B cell (primary cell): Measurements from ENCODE around the gene NT5DC2. TPM values are rescaled to one million over a fixed set of nuclear protein-coding genes. Genes with fewer than 3 reads are reported as not detected.

Experiments
- ATAC-seq: fragments of 200-7000 bp; cut with Tn5 transposase; one replicate; pipeline ENCODE4 v1.10.0; 2021; ENCODE audit warnings: low read depth, mild to moderate bottlenecking, moderate number of reproducible peaks, moderate library complexity
- CTCF ChIA-PET: fragments of 350-600 bp; sonication (Branson Sonifier 250); formaldehyde crosslinking; loops from one replicate; lab custom pipeline; 2021; ENCODE audit warnings: antibody characterized with exemption, inconsistent platforms; lab: Charles Lee
- POLR2A ChIA-PET: fragments of 350-600 bp; sonication (Branson Sonifier 250); formaldehyde crosslinking; loops from one replicate; lab custom pipeline; 2021; ENCODE audit warnings: antibody characterized with exemption; lab: Charles Lee
- DNase-seq: peaks from one replicate; pipeline ENCODE4 v3.0.0; 2013
- H2AFZ ChIP-seq: 2 replicates; pipeline ENCODE4 v1.6.1; 2012; ENCODE audit warnings: mild to moderate bottlenecking, low read depth, low read length; ENCODE audit not compliant: insufficient read depth, poor library complexity, severe bottlenecking
- H3K27ac ChIP-seq, 2 donors: 1 replicate in 1 of 2; 2 replicates in 1 of 2; pipeline ENCODE4 v1.5.1; 2012 to 2013; ENCODE audit warnings: low read length in 2 of 2, mild to moderate bottlenecking in 2 of 2, moderate library complexity in 1 of 2
- H3K27me3 ChIP-seq, 4 experiments: fragments of 200-600 bp in 1 of 4; sonication (generic) in 1 of 4; replicated peaks in 1 of 4; 1 replicate in 2 of 4; 2 replicates in 2 of 4; pipeline versions ENCODE4 v1.6.1 to v1.7.0; 2013 to 2016; ENCODE audit warnings: low read length in 3 of 4, mild to moderate bottlenecking in 2 of 4, mixed read lengths in 1 of 4, moderate library complexity in 1 of 4; ENCODE audit not compliant: insufficient read depth in 4 of 4, control insufficient read depth in 3 of 4; ENCODE audit errors: control extremely low read depth in 1 of 4
- H3K36me3 ChIP-seq, 2 experiments: replicated peaks in 1 of 2; 1 replicate in 1 of 2; 2 replicates in 1 of 2; pipeline versions ENCODE4 v1.6.1 to v1.7.1; 2013; ENCODE audit warnings: low read length in 1 of 2; ENCODE audit not compliant: insufficient read depth in 2 of 2, control insufficient read depth in 1 of 2; ENCODE audit errors: control extremely low read depth in 1 of 2, extremely low read depth in 1 of 2
- H3K4me1 ChIP-seq, 2 donors: fragments of 200-600 bp in 1 of 2; sonication (generic) in 1 of 2; 1 replicate in 1 of 2; 2 replicates in 1 of 2; pipeline versions ENCODE4 v1.5.1 to v1.6.1; 2013 to 2017; ENCODE audit warnings: low read length in 2 of 2; ENCODE audit not compliant: control insufficient read depth in 2 of 2, insufficient read depth in 2 of 2
- H3K4me2 ChIP-seq: replicated peaks from 2 replicates; pipeline ENCODE3; 2012; ENCODE audit warnings: mild to moderate bottlenecking, low read depth, low read length; ENCODE audit not compliant: poor library complexity, severe bottlenecking
- H3K4me3 ChIP-seq, 5 experiments: fragments of 200-600 bp in 1 of 5; sonication (generic) in 1 of 5; 1 replicate in 3 of 5; 2 replicates in 2 of 5; pipeline versions ENCODE4 v1.5.1 to v1.7.0; 2011 to 2016; ENCODE audit warnings: low read length in 4 of 5, mild to moderate bottlenecking in 4 of 5, low read depth in 2 of 5, control low read depth in 1 of 5, moderate library complexity in 1 of 5; ENCODE audit not compliant: insufficient read depth in 1 of 5; ENCODE audit errors: control extremely low read depth in 1 of 5, extremely low read depth in 1 of 5
- H3K79me2 ChIP-seq: fragments of 200-600 bp; sonication (generic); one replicate; pipeline ENCODE4 v1.6.0; 2016; ENCODE audit warnings: low read length; ENCODE audit not compliant: control insufficient read depth, insufficient read depth
- H3K9ac ChIP-seq: fragments of 200-600 bp; sonication (generic); 2 replicates; pipeline ENCODE4 v1.6.1; 2017; ENCODE audit warnings: mild to moderate bottlenecking, low read length, moderate library complexity
- H3K9me3 ChIP-seq, 3 donors: one replicate each; pipeline versions ENCODE4 v1.6.1 to v1.7.1; 2013; ENCODE audit warnings: low read length in 2 of 3; ENCODE audit not compliant: control insufficient read depth in 2 of 3, insufficient read depth in 1 of 3; ENCODE audit errors: control extremely low read depth in 1 of 3
- H4K20me1 ChIP-seq: 2 replicates; pipeline ENCODE4 v1.6.0; 2012; ENCODE audit warnings: mild to moderate bottlenecking, low read length; ENCODE audit not compliant: insufficient read depth, control insufficient read depth, poor library complexity, severe bottlenecking
- H3K27ac Mint-ChIP-seq: one replicate; pipeline ENCODE4 v1.8.0; 2021; ENCODE audit warnings: mixed read lengths
- H3K27me3 Mint-ChIP-seq: one replicate; pipeline ENCODE4 v1.8.0; 2021; ENCODE audit warnings: mixed read lengths
- H3K4me1 Mint-ChIP-seq: one replicate; pipeline ENCODE4 v1.8.0; 2021; ENCODE audit warnings: mixed read lengths
- H3K4me3 Mint-ChIP-seq: one replicate; pipeline ENCODE4 v1.8.0; 2021; ENCODE audit warnings: mixed read lengths
- H3K9me3 Mint-ChIP-seq: one replicate; pipeline ENCODE4 v1.8.0; 2022; ENCODE audit warnings: mixed read lengths; ENCODE audit not compliant: insufficient read depth
- CTCF ChIP-seq: fragments of 200-600 bp; IDR thresholded peaks from one replicate; pipeline ENCODE4 v1.8.0; 2022; ENCODE audit warnings: antibody characterized with exemption, mild to moderate bottlenecking
- EZH2 ChIP-seq: IDR thresholded peaks from 2 replicates; pipeline ENCODE4 v1.6.1; 2012; ENCODE audit warnings: borderline replicate concordance, low read depth, mild to moderate bottlenecking, moderate library complexity, low read length; ENCODE audit not compliant: insufficient read depth, poor library complexity, severe bottlenecking
- WGBS: methylation state at CpG from one replicate; pipeline ENCODE4 v1.1.5; 2013; ENCODE audit warnings: missing lambda C conversion rate; ENCODE audit not compliant: insufficient coverage; 5-methylcytosine and 5-hydroxymethylcytosine counted together
- intact Hi-C: fragments of 100-400 bp; cut with micrococcal nuclease; formaldehyde crosslinking; loops from one replicate; pipeline ENCODE4 v1.10.0; 2022
- polyA plus RNA-seq: library from polyadenylated mRNA; depleted of rRNA; stranded (reverse); fragments of >200 nt; gene quantifications from 2 replicates; pipeline ENCODE4 v1.2.3, GENCODE V29; 2012
- total RNA-seq, 2 donors: library from RNA; stranded (reverse); fragments of 120-200 nt in 1 of 2; gene quantifications; 1 replicate in 1 of 2; 2 replicates in 1 of 2; pipeline versions ENCODE4 v1.2.3 to v1.2.4, GENCODE V29; 2013 to 2022

Gene NT5DC2
- total and polyA plus RNA-seq, 2 donors (not counting 1 experiment from before 2014, with no cell fraction given), result 11.2 to 11.9 TPM

- Mint-ChIP-seq H3K27me3 (no peaks in the 10 kb centered on the region), H3K4me3 (no peak overlapping the region), H3K27ac (no peak overlapping the region), H3K9me3 (no peaks in the 10 kb centered on the region), H3K4me1 (no peaks in the 10 kb centered on the region)
- Histone ChIP-seq H3K4me3 (no peak overlapping the region), H2AFZ (no peak overlapping the region), H4K20me1 (no peaks in the 10 kb centered on the region), H3K4me2 (no peak overlapping the region), H3K36me3 (peaks cover 3 to 29% of the 10 kb centered on the region in 2 experiments), H3K9me3 (no peaks in the 10 kb centered on the region), H3K27ac (no peak overlapping the region), H3K79me2 (no peaks in the 10 kb centered on the region), H3K4me1 (no peaks in the 10 kb centered on the region), H3K9ac (no peak overlapping the region), H3K27me3 (no peaks in the 10 kb centered on the region)
- TF ChIP-seq CTCF (no peak), EZH2 (no peak)
- ChIA-PET CTCF (no interaction called here), POLR2A (no interaction called here)
- ATAC-seq (no peak), DNase-seq (no peak)
- WGBS, result 94% methylated on average over 3 of the region's 4 CpGs
- intact Hi-C loops, result no loop called here
These were observed 36.4 kb upstream of the NT5DC2 start for GRCh38 chr3:52570076-52570475.

DNA sequence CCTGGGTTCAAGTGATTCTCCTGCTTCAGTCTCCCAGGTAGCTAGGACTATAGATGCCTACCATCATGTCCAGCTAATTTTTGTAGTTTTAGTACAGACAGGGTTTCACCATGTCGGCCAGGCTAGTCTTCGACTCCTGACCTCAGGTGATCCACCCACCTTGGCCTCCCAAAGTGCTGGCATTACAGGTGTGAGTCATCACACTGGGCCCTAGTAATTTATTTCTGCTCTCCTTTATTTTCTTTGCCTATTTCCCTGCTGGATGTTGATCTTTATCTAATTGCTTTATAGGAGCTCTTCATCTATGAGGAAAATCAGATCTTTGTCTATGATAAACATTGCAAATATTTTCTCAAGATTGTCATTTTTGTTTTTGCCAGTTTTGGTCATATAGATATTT is 34.4 kb upstream of the NT5DC2 start:
- Histone ChIP-seq H3K79me2 (no peaks in the 10 kb centered on the region), H3K4me3 (no peak overlapping the region), H3K36me3 (peaks cover 3 to 30% of the 10 kb centered on the region in 2 experiments), H4K20me1 (no peaks in the 10 kb centered on the region), H3K27me3 (no peaks in the 10 kb centered on the region), H3K4me2 (no peak overlapping the region), H3K9ac (no peak overlapping the region), H2AFZ (no peak overlapping the region), H3K9me3 (no peaks in the 10 kb centered on the region), H3K4me1 (no peaks in the 10 kb centered on the region), H3K27ac (no peak overlapping the region)
- WGBS, result 93% methylated on average over 2 of the region's 2 CpGs
- Mint-ChIP-seq H3K27me3 (no peaks in the 10 kb centered on the region), H3K4me3 (no peak overlapping the region), H3K9me3 (no peaks in the 10 kb centered on the region), H3K4me1 (no peaks in the 10 kb centered on the region), H3K27ac (no peak overlapping the region)
- CTCF ChIA-PET, result no interaction called here
- POLR2A ChIA-PET, result no interaction called here
- ATAC-seq (no peak), DNase-seq (no peak)
- TF ChIP-seq EZH2, result no peak
- TF ChIP-seq CTCF, result no peak
- intact Hi-C loops, result no loop called here
